Epidermal melanocyte (primary cell): ENCODE results near the gene CCR7.

Experiments used
- DNase-seq: peaks from one replicate; pipeline ENCODE4 v3.0.0; 2011; ENCODE audit warnings: low spot score; ENCODE audit not compliant: insufficient read length

Gene CCR7

GRCh38 chr17:40564883-40565768, at the start of gene CCR7:
Gene CCR7 (minus strand): TSS chr17:40565472. CDS start chr17:40565409, 63 bp downstream.
- DNase-seq: no peak

- DNase-seq: no peak
Measured at GRCh38 chr17:40614431-40615067, 49.3 kb upstream of the CCR7 start.

DNA sequence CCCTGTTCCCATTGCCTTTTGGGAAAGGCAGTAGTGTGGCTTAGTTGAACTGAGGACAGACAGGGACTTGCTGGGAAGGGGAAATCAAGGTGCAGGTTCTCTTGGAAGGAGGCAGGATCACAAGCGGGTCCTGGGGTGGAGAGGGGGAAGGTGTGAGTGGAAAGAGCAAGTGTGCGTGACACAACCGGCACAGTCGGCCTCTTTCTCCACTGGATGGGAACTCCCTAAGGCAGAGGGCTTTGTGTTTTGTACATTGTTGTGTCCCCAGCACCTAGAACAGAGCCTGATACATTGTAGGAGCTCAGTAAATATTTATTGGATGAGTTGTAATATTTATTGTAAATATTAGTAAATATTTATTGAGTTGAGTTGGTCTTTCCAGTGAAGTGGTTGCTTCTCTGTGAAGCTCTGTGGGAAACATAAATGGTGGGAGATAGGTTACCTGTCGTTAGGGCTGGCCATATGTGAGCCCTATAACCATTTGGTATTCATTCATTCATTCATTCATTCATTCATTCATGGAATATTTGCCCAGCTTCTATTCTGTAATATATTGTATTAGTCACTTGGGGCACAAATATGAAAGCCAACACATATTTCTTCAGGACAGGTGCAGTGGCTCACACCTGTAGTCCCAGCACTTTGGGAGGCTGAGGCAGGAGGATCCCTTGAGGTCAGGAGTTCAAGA, 48.3 kb upstream of the CCR7 start:
- DNase-seq: no peak

DNA sequence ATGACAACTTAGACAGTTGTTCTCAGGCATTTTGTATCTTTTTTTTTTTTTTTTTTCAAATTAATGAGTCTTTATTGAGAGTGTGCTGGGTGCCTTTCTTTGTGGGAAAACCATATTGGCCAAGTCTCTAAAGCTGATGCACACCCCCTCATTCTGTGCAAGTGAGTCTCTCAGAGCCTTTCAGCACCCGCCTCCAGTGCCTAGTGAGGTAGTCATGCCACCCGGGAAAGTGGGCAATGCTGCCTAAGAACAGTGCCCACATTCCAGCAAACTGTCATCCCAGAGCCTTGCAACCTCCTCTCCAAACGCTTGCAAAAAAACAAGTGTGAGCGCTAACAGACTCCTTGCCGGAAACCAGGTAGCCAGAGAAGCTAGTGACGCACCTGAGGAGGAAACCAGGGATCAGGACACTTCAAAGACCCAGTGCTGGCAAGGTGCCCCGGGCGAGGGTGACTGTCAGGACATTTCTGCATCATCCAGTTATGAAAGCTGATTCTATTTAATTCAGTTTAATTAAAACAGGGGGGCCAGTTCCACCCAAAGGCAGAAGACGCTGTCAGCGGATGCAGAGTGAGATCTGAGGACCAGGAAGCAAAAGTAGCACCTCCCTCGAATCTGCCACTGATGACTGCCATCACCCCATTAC, 47.5 kb upstream of the CCR7 start:
- DNase-seq: no peak

- no peak for DNase-seq
Measured at GRCh38 chr17:40611840-40612474, 46.7 kb upstream of the CCR7 start.

DNA sequence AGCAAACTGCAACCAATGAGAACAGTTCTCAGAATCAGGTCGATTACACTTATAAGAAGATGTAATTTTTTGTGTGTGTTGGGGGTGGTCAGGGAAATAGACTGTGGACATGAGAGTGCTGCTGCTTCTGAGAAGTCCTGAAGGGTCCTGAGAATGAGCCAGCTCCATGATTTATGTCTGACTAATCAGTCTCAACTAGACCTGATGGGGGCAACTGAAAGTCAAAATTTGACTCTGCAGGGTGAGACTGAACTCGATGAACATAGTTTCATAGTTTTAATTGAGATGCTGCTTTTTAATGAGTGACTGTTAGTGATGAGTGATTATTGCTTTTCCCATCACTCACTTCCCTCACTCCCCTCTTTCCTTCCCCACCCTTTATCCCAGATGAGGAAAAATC, 45.1 kb upstream of the CCR7 start:
- no peak for DNase-seq

DNA sequence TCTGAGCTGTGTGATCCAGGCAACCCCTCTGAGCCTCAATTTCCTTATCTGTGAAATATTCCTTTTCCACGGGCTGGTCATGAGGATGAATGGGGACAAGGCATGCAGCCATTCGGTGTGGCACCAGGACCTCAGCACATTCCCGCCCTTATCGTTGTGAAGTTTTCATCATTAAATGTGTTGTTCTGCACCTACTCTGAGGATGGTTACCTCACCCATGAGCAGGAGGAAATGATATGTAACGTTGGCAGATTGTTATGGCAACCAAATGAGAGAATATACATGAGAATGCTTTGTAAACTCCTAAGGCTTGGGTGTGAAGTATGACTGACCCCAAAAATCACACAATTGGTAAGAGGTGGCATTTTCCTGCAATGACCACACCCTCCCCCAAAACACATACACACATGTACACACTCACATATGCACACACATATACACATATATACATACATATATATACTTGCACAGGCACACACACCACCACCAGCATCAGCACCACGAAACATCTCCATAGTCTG, 42.8 kb upstream of the CCR7 start:
- no peak for DNase-seq

GRCh38 chr17:40607641-40608040, 42.4 kb upstream of the CCR7 start:
- no peak for DNase-seq

- no peak for DNase-seq
Measured at GRCh38 chr17:40606548-40607353, 41.5 kb upstream of the CCR7 start.

DNA sequence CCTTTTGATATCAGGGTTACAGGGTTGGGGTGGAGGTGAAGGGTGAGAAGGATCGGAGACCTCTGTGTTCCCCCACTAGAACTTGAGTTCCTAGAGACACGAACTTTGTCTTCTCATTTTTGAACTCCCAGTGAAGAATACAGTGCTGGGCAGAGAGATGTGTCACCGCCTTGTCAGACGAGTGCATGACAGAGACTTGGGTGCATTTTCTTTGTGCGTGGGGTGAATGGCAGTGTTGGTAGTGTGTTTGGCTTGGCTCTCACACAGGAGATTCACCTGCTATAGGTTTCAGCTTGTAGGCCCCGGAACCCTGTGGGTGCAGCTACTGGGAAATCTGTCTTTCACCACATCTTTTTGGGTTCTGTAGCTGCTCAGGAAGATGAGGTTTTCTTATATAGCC, 40.0 kb upstream of the CCR7 start:
- no peak for DNase-seq

DNA sequence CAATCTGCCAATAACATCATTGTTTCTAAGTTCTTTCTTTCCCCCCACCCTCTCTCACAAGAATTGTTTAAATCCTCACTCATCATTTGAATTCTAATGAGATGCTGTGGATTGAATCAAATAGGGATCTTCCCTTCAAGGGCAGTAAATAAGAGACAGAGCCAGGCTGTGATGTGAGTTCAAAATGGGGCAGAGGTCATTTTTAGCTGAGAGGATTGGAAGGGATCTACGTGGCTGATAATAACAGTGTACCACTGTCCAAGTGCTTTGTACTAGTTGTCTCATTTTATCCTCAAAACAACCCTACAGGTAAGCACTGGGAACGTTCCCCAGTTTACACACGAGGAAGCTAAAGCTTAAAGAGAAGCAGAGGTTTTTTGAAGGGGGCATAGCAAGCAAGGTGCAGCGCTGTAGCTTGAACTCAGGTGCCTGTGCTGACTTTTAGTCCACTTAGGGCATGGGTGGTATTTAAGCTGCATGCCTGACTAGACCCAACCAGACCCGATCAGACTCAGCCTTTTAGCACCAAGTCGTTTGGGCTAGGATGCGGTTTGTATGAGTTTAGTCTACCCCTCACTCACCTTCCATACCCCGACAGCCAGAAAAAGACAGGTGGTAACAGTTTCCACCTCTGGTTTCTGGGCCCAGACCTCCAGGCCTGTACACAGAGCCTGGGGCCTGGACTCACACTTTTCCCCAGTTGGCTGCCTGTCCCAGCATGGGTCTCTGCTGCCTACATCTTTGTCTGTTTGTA, 39.2 kb upstream of the CCR7 start:
- no peak for DNase-seq

DNA sequence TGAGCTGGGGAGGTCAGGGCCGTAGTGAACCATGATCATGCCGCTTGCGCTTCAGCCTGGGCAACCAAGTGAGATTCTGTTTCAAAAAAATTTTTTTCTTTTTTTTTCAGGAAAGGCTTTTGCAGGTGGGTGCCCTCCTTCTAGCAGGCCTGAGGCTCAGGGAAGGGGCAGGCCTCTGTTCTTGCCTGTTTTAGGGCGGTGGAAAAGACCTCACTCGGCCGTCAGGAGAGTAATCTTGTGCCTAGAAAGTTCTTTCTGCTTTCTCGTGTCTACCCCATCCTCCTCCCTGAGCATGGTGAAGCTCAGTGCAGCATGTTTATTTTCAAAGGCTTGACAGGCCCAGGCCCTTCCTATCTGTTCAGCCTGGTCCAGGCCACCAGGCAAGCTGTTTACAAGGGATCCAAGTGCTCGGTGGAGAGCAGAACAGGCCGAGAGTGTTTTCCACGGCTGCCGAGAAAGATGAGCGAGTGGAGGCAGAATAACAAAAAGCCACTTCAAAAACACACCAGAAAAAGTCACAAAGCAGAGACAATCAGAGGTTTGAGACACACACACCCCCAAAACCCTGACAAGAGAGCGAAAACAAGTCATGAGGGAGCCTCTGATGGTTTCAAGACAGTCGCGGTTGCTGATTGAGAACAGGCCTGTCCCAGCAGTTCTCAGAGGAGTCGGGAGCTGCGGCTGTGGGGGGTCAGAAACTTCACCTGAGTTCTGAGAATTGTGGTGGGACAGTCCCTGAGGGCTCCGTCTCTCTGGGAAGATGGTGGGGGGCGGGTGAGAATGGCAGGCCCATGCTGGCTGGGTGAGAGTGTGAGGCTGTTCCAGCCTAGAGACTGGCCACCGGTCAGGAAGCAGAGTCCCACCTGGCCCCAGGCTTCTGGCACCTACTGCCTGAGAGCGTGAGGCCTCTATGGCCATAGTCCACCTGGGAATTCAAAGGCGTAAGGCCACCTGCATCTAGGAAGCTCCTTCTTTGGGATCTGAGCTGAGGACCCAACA, 37.5 kb upstream of the CCR7 start:
- no peak for DNase-seq

DNA sequence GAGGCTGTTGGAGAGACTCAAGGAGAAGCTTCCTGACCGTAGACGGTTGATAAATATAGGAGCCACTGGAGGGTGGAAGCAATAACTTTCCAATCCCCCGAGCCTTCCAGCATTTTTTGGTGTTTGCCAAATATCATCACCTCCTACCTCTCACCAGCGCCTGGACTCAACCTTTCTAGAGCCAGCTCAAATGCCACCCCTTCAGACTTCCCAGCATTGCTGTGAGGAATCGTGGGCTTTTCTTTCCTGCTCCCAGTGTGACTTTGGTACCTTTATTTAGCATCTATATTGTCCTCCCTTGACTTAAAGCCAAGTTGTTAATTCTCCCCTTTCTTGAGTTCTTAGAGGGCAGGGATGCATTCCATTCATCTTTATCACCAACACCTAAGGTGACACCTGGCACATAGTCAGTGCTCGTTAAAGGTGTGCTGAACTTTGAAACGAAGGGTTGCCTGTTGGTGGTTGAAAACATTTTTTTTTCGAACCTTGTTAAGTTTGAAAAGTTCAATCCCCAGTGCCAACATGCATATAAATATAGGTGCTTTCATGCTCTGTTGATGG, 35.3 kb upstream of the CCR7 start:
- no peak for DNase-seq

DNA sequence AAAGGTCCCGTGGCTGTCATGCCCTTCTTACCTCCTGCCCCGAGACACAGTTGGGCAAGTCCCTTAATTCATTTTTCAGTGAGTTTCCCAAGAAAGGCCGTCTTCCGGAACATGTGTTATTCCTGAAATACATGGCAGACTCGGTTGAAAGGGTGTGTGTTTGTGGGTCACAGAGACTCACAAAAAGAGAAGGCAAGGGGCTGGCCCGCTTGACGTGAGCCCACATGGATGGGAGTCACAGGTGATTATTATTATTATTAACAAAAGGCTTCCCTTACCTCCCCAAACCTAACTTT, 34.1 kb upstream of the CCR7 start:
- no peak for DNase-seq

DNA sequence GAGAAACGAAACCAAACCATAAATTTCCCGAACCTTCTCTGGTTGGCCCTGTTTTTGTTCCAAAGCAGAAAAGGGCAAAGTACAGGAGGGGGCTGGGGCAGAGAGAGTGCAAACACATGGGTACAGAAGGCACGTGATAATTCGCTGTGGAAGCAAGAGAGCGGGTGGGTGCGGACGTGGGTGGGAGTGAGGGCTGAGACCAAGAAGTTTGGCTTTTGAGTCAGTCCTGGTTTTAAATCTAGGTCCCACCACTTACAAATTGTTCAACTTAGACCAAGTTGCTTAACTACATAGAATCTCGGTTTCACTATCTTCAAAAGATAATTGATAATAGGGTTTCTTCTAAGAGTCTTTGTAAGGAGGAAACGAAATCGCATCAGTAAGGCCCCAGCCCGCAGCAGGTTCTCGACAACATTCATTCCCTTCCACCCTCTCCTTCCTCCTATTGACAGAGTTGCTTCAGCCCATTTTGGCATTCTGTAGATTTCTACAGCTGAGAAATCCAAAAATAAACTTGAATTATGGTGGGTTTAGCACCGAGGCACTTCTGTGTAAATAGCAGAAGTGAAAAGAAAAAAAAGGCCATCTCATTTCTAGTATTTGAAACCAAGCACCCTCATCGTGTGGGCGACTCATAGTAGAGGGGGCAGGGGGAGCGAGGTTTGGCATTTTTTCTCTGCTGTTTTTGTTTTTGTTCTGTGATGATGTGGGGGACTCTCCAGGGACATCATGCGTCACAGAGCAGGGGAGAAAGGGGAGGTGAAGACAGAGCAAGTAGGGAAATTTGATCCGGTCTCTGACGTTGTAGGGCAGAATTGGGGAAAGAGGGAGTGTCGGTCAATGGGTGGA, 33.6 kb upstream of the CCR7 start:
- DNase-seq: no peak

DNA sequence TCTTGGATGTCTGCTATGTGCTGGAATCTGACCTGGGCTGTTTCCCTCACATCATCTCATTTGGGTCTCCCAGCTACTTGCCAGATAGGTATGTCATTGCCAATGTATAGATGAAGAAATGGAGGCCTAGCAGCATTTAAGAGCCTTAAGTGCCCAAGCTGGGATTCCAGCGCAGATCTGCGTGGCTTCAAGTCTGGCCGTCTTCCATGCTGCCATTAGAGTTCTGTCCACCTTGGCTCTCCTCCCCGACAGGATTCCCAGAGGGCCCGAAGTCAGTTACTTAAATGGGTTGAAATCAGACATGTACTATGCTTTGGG, 33.0 kb upstream of the CCR7 start:
- DNase-seq: no peak

GRCh38 chr17:40597556-40598300, 32.5 kb upstream of the CCR7 start:
- no peak for DNase-seq
